OCI-LY7 (cell line): Measurements from ENCODE around the gene ARHGAP19.

Experiments
- CTCF ChIP-seq: fragments of 200-600 bp; sonication (generic); conservative IDR thresholded peaks from 2 replicates; pipeline ENCODE4 v1.5.1; 2014; ENCODE audit warnings: mild to moderate bottlenecking, antibody characterized with exemption, low read length, moderate library complexity, mixed read lengths
- EZH2phosphoT487 ChIP-seq: fragments of 200-600 bp; sonication (generic); IDR thresholded peaks from 2 replicates; pipeline ENCODE4 v1.6.1; 2018; ENCODE audit warnings: low read depth, borderline replicate concordance, mild to moderate bottlenecking, mixed run types, antibody characterized with exemption, low read length, moderate library complexity, mixed read lengths

- TF ChIP-seq CTCF (no peak), EZH2phosphoT487 (no peak)
Measured at GRCh38 chr10:97254694-97255093, 37.7 kb downstream of the ARHGAP19 start.
